Activated naive CD8-positive, alpha-beta T cell (primary cell): ENCODE measurements around the gene CWH43.
"Not testable (repeated sequence)": the region's sequence is repeated elsewhere in the genome, so short reads cannot be mapped to it uniquely, and the experiment has no call there.

Source experiments
- H3K27ac Mint-ChIP-seq: one replicate; pipeline ENCODE4 v1.8.0; 2021; ENCODE audit warnings: mixed read lengths
- H3K27me3 Mint-ChIP-seq: one replicate; pipeline ENCODE4 v1.8.0; 2021; ENCODE audit warnings: mixed read lengths
- H3K36me3 Mint-ChIP-seq: one replicate; pipeline ENCODE4 v1.8.0; 2021; ENCODE audit warnings: mixed read lengths
- H3K4me1 Mint-ChIP-seq: one replicate; pipeline ENCODE4 v1.8.0; 2021; ENCODE audit warnings: low read depth, mixed read lengths
- H3K4me3 Mint-ChIP-seq: one replicate; pipeline ENCODE4 v1.8.0; 2021; ENCODE audit warnings: mild to moderate bottlenecking, mixed read lengths
- H3K9me3 Mint-ChIP-seq: one replicate; pipeline ENCODE4 v1.8.0; 2021; ENCODE audit warnings: low read depth, mixed read lengths

CWH43 gene

GRCh38 chr4:49098034-49098759 is 112.1 kb downstream of the CWH43 start:
- H3K4me1 Mint-ChIP-seq, H3K4me3 Mint-ChIP-seq, H3K27ac Mint-ChIP-seq, H3K27me3 Mint-ChIP-seq: not testable (repeated sequence)
- peaks cover 39% of the 10 kb centered on the region for H3K9me3 Mint-ChIP-seq
- H3K36me3 Mint-ChIP-seq: peaks cover 39% of the 10 kb centered on the region

DNA sequence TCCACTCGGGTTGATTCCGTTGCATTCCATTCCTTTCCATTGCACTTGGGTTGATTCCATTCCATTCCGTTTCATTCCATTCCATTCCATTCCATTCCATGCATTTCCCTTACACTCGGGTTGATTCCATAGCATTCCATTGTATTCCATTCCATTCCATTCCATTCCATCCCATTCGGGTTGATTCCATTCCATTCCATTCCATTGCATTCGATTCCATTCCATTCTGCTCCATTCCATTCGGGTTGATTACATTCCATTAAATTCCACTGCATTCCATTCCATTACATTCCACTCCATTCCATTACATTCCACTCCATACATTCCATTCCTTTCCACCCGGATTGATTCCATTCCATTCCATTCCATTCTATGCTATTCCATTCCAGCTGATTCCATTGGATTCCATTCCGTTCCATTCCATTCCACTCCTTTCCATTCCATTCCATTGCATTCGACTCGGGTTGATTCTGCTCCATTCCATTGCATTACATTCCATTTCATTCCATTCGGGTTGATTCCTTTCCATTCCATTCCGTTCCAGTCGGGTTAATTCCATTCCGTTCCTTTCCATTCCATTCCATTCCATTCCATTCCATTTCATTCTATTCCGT is 113.9 kb downstream of the CWH43 start:
- H3K36me3 Mint-ChIP-seq: peaks cover 45% of the 10 kb centered on the region
- not testable (repeated sequence) for H3K4me3 Mint-ChIP-seq, H3K27ac Mint-ChIP-seq, H3K27me3 Mint-ChIP-seq, H3K4me1 Mint-ChIP-seq
- peaks cover 49% of the 10 kb centered on the region for H3K9me3 Mint-ChIP-seq

- not testable (repeated sequence) for H3K4me1 Mint-ChIP-seq, H3K4me3 Mint-ChIP-seq, H3K27ac Mint-ChIP-seq, H3K27me3 Mint-ChIP-seq
- H3K36me3 Mint-ChIP-seq: peaks cover 46% of the 10 kb centered on the region
- peaks cover 47% of the 10 kb centered on the region for H3K9me3 Mint-ChIP-seq
These were observed 116.3 kb downstream of the CWH43 start for GRCh38 chr4:49102344-49102898.

- H3K9me3 Mint-ChIP-seq: peaks cover 50% of the 10 kb centered on the region
- H3K27ac Mint-ChIP-seq, H3K4me1 Mint-ChIP-seq, H3K27me3 Mint-ChIP-seq, H3K4me3 Mint-ChIP-seq: not testable (repeated sequence)
- H3K36me3 Mint-ChIP-seq: peaks cover 48% of the 10 kb centered on the region
These were observed 117.5 kb downstream of the CWH43 start for GRCh38 chr4:49103436-49104136.

DNA sequence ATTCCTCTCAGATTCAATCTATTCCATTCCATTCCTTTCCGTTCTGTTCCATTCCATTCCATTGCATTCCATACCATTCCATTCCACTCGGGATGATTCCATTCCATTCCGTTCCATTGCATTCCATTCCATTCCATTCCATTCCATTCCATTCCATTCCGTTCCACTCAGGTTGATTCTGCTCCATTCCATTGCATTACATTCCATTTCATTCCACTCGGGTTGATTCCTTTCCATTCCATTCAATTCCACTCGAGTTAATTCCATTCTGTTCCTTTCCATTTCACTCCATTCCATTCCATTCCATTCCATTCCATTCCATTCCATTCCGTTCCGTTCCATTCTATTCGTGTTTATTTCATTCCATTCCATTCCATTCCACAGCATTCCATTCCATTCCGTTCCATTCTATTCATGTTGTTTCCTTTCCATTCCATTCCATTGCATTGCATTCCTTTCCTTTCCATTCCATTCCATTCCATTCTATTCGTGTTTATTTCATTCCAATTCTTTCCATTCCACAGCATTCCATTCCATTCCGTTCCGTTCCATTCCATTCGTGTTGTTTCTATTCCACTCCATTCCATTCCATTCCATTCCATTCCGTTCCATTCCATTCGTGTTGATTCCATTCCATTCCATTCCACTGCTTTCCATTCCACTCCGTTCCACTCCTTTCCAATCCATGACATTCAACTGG is 118.3 kb downstream of the CWH43 start:
- not testable (repeated sequence) for H3K4me1 Mint-ChIP-seq, H3K4me3 Mint-ChIP-seq
- H3K9me3 Mint-ChIP-seq: peaks cover 50% of the 10 kb centered on the region

DNA sequence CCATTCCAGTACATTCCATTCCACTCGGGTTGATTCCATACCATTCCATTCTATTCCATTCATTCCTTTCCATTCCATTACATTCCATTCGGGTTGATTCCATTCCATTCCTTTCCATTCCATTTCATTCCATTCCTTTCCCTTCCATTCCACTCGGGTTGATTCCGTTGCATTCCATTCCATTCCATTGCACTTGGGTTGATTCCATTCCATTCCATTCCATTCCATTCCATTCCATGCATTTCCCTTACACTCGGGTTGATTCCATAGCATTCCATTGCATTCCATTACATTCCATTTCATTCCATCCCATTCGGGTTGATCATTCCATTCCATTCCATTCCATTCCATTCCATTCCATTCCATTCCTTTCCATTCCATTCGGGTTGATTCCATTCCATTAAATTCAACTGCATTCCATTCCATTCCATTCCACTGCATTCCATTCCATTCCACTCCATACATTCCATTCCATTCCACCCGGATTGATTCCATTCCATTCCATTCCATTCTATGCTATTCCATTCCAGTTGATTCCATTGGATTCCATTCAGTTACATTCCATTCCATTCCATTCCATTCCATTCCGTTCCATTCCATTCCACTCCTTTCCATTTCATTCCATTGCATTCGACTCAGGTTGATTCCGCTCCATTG is 119.3 kb downstream of the CWH43 start:
- not testable (repeated sequence) for H3K4me3 Mint-ChIP-seq, H3K4me1 Mint-ChIP-seq, H3K27me3 Mint-ChIP-seq, H3K27ac Mint-ChIP-seq
- H3K9me3 Mint-ChIP-seq: peaks cover 50% of the 10 kb centered on the region
- peaks cover 44% of the 10 kb centered on the region for H3K36me3 Mint-ChIP-seq

More for the DNA sequence above, 118.3 kb downstream of the CWH43 start:
- H3K27ac Mint-ChIP-seq, H3K27me3 Mint-ChIP-seq: not testable (repeated sequence)
- peaks cover 45% of the 10 kb centered on the region for H3K36me3 Mint-ChIP-seq

DNA sequence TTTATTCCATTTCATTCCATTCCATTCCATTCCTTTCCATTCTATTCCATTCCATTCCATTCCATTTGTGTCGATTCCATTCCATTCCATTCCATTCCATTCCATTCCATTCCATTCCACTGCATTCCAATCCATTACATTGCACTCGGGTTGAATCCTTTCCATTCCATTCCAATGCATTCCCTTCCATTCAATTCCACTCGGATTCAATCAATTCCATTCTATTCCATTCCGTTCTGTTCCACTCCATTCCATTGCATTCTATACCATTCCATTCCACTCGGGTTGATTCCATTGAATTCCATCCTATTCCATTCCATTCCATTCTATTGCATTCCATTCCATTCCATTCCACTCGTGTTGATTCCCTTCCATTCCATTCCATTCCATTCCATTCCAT is 121.2 kb downstream of the CWH43 start:
- not testable (repeated sequence) for H3K4me1 Mint-ChIP-seq, H3K27me3 Mint-ChIP-seq, H3K27ac Mint-ChIP-seq, H3K4me3 Mint-ChIP-seq
- Mint-ChIP-seq H3K9me3 (peaks cover 57% of the 10 kb centered on the region), H3K36me3 (peaks cover 47% of the 10 kb centered on the region)

DNA sequence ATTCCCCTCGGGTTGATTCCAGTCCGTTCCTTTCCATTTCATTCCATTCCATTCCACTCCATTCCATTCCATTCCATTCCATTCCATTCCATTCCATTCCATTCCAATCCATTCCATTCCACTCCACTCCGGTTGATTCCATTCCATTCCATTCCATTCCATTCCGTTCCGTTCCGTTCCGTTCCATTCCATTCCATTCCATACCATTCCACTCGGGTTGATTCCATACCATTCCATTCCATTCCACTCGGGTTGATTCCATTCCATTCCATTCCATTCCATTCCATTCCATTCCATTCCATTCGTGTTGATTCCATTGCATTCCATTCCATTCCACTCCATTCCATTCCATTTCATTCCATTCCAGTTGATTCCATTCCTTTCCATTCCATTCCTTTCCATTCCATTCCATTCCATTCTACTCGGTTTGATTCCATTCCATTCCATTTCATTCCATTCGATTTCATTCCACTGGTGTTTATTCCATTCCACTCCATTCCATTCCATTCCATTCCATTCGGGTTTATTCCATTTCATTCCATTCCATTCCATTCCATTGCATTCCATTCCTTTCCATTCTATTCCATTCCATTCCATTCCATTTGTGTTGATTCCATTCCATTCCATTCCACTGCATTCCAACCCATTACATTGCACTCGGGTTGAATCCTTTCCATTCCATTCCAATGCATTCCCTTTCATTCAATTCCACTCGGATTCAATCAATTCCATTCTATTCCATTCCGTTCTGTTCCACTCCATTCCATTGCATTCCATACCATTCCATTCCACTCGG is 122.3 kb downstream of the CWH43 start:
- peaks cover 54% of the 10 kb centered on the region for H3K9me3 Mint-ChIP-seq
- not testable (repeated sequence) for H3K4me3 Mint-ChIP-seq, H3K27me3 Mint-ChIP-seq, H3K27ac Mint-ChIP-seq, H3K4me1 Mint-ChIP-seq
- peaks cover 40% of the 10 kb centered on the region for H3K36me3 Mint-ChIP-seq

GRCh38 chr4:49109567-49110166 is 123.6 kb downstream of the CWH43 start:
- H3K9me3 Mint-ChIP-seq: peaks cover 49% of the 10 kb centered on the region
- not testable (repeated sequence) for H3K4me1 Mint-ChIP-seq, H3K27me3 Mint-ChIP-seq, H3K27ac Mint-ChIP-seq, H3K4me3 Mint-ChIP-seq
- H3K36me3 Mint-ChIP-seq: peaks cover 39% of the 10 kb centered on the region

DNA sequence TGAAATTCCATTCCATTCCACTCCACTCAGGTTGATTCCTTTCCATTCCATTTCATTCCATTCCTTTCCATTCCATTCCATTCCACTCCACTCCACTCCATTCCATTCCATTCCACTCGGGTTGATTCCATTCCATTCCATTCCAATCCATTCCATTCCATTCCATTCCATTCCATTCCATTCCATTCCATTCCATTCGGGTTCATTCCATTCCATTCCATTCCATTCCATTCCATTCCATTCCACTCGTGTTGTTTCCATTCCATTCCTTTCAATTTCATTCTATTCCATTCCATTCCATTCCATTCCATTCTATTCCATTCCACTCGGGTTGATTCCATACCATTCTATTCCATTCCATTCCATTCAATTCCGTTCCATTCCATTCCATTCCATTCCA is 124.5 kb downstream of the CWH43 start:
- H3K27ac Mint-ChIP-seq, H3K4me3 Mint-ChIP-seq, H3K27me3 Mint-ChIP-seq, H3K4me1 Mint-ChIP-seq: not testable (repeated sequence)
- H3K36me3 Mint-ChIP-seq: peaks cover 34% of the 10 kb centered on the region
- H3K9me3 Mint-ChIP-seq: peaks cover 43% of the 10 kb centered on the region
